ENCODE results near the gene SPACA4.
"Not testable (repeated sequence)": the region's sequence is repeated elsewhere in the genome, so short reads cannot be mapped to it uniquely, and the experiment has no call there.

The SPACA4 gene

GRCh38 chr19:48618278-48618915, 11.9 kb downstream of the SPACA4 start:
- DNase-seq (ENCODE audit: low read depth in 1 of 2, low spot score in 1 of 2) = no peak

- DNase-seq (ENCODE audit: low read depth in 1 of 2, low spot score in 1 of 2) = peak; percentile 92 to 93
Measured at GRCh38 chr19:48618916-48619691, 12.6 kb downstream of the SPACA4 start, which contains the start of the genes RPL18 and SPHK2. Gene RPL18, minus strand, starts transcription at chr19:48619178. Its CDS starts 35 bp downstream, at chr19:48619143. Gene SPHK2, plus strand, starts transcription at chr19:48619506. Its CDS starts 1,009 bp downstream, at chr19:48620515.

- DNase-seq (ENCODE audit: low read depth in 1 of 2, low spot score in 1 of 2) = no peak
Measured at GRCh38 chr19:48619692-48620585, 13.4 kb downstream of the SPACA4 start.

GRCh38 chr19:48623556-48624066, 17.1 kb downstream of the SPACA4 start:
- no peak for DNase-seq (ENCODE audit: low read depth in 1 of 2, low spot score in 1 of 2)

GRCh38 chr19:48624067-48624594, 17.6 kb downstream of the SPACA4 start:
- peak; percentile 93 to 96 for DNase-seq (ENCODE audit: low read depth in 1 of 2, low spot score in 1 of 2)

GRCh38 chr19:48624791-48625723, 18.5 kb downstream of the SPACA4 start:
- no peak for DNase-seq (ENCODE audit: low read depth in 1 of 2, low spot score in 1 of 2)

- DNase-seq (ENCODE audit: low read depth in 1 of 2, low spot score in 1 of 2) = no peak
Measured at GRCh38 chr19:48625891-48626327, 19.4 kb downstream of the SPACA4 start.

- no peak for DNase-seq (ENCODE audit: low read depth in 1 of 2, low spot score in 1 of 2)
Measured at GRCh38 chr19:48627201-48627864, 20.8 kb downstream of the SPACA4 start.

GRCh38 chr19:48627865-48628314, 21.3 kb downstream of the SPACA4 start:
- DNase-seq (ENCODE audit: low read depth in 1 of 2, low spot score in 1 of 2) = no peak

- DNase-seq (ENCODE audit: low read depth in 1 of 2, low spot score in 1 of 2) = no peak
Measured at GRCh38 chr19:48628486-48629296, 22.1 kb downstream of the SPACA4 start.

- no peak for DNase-seq (ENCODE audit: low read depth in 1 of 2, low spot score in 1 of 2)
Measured at GRCh38 chr19:48629297-48629598, 22.7 kb downstream of the SPACA4 start.

GRCh38 chr19:48629599-48630295, 23.2 kb downstream of the SPACA4 start:
- no peak for DNase-seq (ENCODE audit: low read depth in 1 of 2, low spot score in 1 of 2)

- DNase-seq (ENCODE audit: low read depth in 1 of 2, low spot score in 1 of 2) = no peak
Measured at GRCh38 chr19:48630296-48631063, 23.9 kb downstream of the SPACA4 start.

GRCh38 chr19:48631225-48631624, 24.7 kb downstream of the SPACA4 start:
- no peak for DNase-seq (ENCODE audit: low read depth in 1 of 2, low spot score in 1 of 2)

GRCh38 chr19:48632286-48632685, 25.7 kb downstream of the SPACA4 start:
- DNase-seq (ENCODE audit: low read depth in 1 of 2, low spot score in 1 of 2) = not testable (repeated sequence)

GRCh38 chr19:48632692-48633147, 26.2 kb downstream of the SPACA4 start:
- no peak for DNase-seq (ENCODE audit: low read depth in 1 of 2, low spot score in 1 of 2)
